ACHN (cell line): Measurements from ENCODE around the gene ISCU.

Source experiments
- DNase-seq: peaks from one replicate; pipeline ENCODE4 v3.0.0-alpha.2; 2015
- in situ Hi-C: cut with HindIII; loops from 2 replicates; pipeline ENCODE4 v1.10.0; 2017; ENCODE audit warnings: low sequenced_read_pairs, low pct_ligation_motif_present, low pct_unique_long_range_greater_than_20kb

The ISCU gene

GRCh38 chr12:108597559-108598471, 35.4 kb downstream of the ISCU start, which contains the start of gene TMEM119:
Gene TMEM119, minus strand, starts transcription at chr12:108598084. Its CDS starts 5,701 bp downstream, at chr12:108592383.
- DNase-seq = no peak
- in situ Hi-C loops = no loop called here

- DNase-seq = no peak
- in situ Hi-C loops = no loop called here
Measured at GRCh38 chr12:108598553-108599250, 36.3 kb downstream of the ISCU start.

GRCh38 chr12:108599541-108599940, 37.1 kb downstream of the ISCU start:
- no peak for DNase-seq
- in situ Hi-C loops = no loop called here

- DNase-seq = no peak
- in situ Hi-C loops = no loop called here
Measured at GRCh38 chr12:108599948-108600701, 37.7 kb downstream of the ISCU start.

DNA sequence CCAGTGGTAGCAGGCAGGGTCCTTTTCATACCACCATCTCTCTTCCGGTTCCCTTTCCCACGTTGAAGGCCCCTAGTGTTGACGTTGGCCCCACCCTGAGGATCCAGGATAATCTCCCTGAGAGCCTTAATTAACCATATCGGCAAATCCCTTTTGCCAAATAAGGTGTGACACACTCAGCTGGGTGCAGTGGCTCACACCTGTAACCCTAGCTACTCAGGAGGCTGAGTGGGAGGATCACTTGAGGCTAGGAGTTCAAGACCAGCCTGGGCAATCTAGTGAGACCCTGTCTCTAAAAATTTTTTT, 38.3 kb downstream of the ISCU start:
- in situ Hi-C loops = no loop called here
- DNase-seq = no peak

DNA sequence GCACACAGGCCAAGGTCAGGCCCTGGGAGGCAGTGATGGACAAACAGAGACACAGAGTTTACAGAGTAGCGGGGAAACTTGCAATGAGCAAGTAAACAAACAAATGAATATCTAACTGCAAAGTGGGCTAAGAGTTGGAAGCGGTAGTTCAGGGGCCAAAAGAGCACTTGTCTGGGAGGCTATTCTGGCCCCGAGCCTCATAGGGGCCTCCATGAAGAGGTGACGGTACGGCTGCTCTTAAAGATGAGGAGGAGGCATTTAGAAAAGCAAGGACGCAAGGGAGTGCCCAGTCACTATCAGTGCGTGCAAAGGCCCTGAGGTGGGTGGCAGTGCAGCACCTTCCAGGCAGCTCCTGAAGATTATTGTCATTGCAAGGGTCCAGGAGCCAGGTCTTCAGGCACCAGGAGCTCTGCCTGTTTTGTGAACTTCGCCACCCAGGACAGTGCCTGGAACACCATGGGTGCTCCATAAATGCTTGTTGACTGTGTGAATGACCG, 39.9 kb downstream of the ISCU start:
- DNase-seq = no peak
- in situ Hi-C loops = no loop called here

- DNase-seq = no peak
- in situ Hi-C loops = no loop called here
Measured at GRCh38 chr12:108602976-108603704, 40.7 kb downstream of the ISCU start.

GRCh38 chr12:108603743-108604142, 41.3 kb downstream of the ISCU start:
- no peak for DNase-seq
- in situ Hi-C loops = no loop called here

DNA sequence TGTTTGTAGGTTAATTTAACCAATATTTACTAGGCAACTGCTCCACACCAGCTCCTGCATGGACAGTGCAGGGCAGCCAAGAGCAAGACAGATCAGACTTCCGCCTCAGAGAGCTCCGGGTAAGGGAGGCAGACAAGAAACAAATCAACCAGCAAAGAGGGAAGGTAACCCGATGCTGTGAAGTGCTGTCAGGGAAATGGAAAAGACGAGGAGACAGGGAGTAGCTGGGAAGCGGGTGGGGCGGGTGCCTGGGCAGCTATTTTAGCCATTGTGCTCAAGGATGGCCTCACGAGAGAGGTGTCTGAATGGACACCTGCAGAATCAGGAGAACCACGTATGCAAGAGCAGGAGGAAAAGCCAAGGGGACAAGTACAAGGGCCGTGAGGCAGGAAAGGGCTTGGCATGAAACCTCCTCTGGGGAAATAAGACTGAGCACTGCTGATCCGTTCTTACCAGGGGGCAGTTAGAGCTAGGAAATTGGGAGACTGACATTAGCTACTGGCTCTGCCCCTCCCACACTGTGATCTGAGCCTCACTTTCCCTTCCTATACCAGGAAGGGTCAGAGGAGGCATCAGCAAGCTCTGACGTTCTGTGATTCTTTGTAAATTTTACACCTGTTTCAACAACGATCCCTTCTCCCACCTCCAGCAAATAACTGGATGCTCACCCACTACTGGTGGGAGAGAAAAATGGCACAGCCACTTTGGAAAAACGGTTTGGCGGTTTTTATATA, 42.0 kb downstream of the ISCU start:
- DNase-seq = no peak
- in situ Hi-C loops = no loop called here

- peak; percentile 90 for DNase-seq
- in situ Hi-C loops = no loop called here
Measured at GRCh38 chr12:108605000-108605689, 42.7 kb downstream of the ISCU start.

- DNase-seq = no peak
- in situ Hi-C loops = no loop called here
Measured at GRCh38 chr12:108605690-108606406, 43.5 kb downstream of the ISCU start.

- DNase-seq = no peak
- in situ Hi-C loops = no loop called here
Measured at GRCh38 chr12:108606492-108606891, 44.1 kb downstream of the ISCU start.

DNA sequence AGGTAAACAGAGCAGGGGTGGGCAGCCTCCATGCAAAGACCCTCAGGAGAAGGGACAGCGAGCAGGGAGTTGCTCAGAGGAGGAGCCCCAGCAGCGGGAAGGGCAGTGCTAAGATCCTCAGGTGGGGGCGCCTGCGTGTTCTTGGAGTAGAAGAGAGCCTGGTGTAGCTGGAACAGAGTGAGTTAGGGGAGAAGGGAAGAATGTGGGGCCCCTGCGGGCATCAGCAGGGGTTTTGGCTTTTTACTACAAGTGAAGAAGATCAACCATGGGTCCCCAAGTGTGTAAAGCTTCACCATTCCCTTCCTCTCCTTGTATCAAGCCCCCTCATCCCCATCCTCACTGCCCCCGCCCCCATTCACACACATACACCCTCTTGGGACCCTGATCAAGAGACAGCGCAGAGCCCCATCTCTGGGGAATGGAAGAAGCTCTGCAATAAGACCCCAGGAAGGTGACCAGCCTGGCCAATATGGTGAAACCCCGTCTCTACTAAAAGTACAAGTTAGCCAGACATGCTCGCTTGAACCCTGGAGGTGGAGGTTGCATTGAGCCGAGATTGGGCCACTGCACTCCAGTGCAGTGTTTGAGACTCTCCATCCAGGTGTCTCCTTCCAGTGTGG, 45.7 kb downstream of the ISCU start:
- in situ Hi-C loops = no loop called here

DNA sequence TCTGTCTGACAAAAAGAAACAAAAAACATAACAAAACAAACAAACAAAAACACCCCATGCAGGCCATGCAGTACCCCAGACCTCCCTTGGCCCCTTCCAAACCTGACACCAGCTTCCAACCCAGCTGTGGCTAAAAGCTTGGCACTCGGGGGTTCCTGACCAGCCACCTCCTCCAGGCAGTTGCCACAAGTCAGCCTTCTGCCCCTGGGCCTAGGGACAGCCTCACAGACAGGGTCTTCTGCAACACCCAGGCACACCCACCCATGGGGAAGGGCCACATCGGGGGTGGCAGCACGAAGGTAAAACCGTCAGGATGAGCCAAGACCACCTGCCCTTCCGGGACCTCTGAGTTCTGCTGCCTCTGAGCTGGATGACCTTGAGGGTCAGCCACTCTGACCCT, 46.2 kb downstream of the ISCU start:
- no peak for DNase-seq
- in situ Hi-C loops = no loop called here

More for the DNA sequence above, 45.7 kb downstream of the ISCU start:
- no peak for DNase-seq

DNA sequence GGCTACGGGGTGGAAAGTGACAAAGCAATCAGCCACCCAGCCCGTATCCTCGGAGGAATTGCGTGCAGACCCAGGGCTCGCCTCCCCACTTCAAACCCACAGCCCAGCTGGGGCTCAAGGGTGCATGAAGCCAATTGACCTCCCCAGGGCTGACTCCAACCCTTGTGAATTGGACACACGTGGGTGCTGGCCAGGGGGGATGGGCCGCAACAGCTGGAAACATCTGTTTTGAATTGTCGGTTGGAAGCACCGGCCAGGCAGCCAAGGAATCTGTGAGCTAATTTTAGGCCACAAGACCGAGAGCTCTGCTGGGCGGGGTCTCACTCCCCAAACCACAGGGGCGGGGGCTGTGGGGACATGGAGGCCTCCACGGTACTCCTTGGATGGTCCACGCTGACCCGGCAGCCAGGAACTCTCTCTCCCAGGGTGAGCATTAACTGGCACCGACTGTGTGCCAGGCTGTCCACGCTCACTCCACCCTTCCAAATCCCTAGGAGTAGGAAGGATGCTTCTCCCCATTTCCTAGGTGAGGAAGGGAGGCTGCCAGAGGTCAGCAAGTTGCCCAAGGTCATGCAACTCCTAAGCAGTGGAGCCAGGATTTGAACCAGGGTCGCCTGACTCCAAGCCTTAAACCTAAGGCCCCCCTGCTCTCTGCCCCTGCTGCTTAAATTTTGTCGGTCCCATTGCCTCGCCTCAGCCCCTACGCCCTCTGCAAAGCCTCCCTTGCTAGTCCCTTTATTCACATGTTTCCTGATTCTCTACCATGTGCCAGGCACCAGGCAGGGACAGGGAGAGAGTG, 47.3 kb downstream of the ISCU start:
- no peak for DNase-seq
- in situ Hi-C loops = no loop called here
